HG03159 (cell line): ENCODE results near the gene GFRAL.
"Not testable (repeated sequence)": the region's sequence is repeated elsewhere in the genome, so short reads cannot be mapped to it uniquely, and the experiment has no call there.

Source experiments
- ATAC-seq: cut with Tn5 transposase; IDR thresholded peaks from one replicate; pipeline ENCODE4 v1.9.1; 2021; ENCODE audit warnings: mild to moderate bottlenecking, moderate library complexity; ENCODE audit not compliant: unreplicated experiment

Gene GFRAL

GRCh38 chr6:55327169-55327568 is at the start of gene GFRAL:
GFRAL (plus strand) TSS chr6:55327469; CDS start chr6:55327555, 86 bp downstream.
- no peak for ATAC-seq

DNA sequence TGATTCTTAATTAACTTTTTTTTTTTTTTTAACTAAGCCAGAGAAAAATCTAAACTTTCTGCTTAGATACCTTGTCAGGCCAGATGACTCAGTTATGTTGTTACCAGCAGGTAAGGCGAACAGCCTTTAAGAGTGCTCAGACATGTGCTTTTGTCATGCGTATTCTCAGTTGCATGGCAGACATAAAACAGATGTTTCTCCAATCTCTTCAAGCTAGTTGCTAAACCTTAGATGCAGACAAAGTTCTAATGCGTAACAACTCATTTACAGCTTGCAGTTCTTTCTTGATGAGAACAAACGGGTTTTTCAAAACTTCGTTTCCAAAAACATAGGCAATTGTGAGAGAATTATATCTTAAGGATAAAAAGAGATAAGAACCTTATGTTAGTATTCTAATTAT is 49.6 kb upstream of the GFRAL start:
- ATAC-seq = no peak

DNA sequence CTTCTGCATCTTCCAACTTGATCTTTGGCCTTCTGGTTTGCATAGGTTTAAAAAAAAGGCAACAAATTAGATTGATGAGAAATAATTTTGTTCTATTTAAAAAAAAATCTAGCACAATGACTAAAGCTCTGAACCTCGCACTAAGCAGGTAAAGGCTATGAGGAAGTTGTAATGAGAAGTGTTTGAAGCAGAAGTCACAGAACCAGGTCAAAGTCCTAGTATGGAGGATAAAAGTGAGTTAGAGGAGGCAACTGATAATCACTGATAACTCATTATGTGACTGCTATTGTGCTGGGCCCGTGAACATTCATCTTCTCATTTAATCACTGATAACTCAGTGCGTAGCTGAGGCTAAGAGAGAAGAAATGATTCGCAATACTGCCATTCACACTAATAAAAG is 46.1 kb upstream of the GFRAL start:
- ATAC-seq = no peak

- no peak for ATAC-seq
These were observed 45.2 kb upstream of the GFRAL start for GRCh38 chr6:55282115-55282514.

DNA sequence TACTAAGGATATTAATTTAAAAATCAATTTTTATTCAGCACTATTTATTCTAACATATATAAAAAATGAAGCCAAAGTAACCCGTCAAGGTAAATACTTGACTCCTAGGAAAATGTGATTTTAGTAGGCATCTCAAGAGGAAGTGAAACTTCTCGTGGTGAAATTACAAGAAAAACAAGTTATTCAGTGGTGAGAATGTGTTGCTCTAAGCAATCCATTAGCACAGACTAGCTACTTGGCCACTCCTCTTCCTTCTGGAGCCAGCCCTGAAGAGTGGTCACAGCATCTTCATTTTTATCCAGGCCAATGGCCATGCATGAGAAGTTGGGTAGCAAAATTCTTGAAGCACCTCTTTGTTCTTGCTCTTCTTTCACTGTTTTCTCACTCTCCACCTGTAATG is 40.4 kb upstream of the GFRAL start:
- ATAC-seq = peak; percentile 70

DNA sequence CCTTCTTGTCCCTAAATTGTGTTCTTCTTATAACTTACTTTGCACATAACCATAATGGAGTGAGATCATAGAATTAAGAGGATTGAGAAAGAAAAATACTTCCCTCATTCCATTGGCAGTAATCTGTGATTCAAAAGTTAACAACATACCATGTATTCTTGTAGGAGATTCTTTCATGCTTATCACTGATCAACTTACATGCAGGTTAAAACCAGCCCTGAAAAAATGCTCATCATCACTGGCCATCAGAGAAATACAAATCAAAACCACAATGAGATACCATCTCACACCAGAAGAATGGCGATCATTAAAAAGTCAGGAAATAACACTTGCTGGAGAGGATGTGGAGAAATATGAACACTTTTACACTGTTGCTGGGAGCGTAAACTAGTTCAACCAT is 36.5 kb upstream of the GFRAL start:
- ATAC-seq = no peak

GRCh38 chr6:55293116-55293515 is 34.2 kb upstream of the GFRAL start:
- ATAC-seq = no peak

DNA sequence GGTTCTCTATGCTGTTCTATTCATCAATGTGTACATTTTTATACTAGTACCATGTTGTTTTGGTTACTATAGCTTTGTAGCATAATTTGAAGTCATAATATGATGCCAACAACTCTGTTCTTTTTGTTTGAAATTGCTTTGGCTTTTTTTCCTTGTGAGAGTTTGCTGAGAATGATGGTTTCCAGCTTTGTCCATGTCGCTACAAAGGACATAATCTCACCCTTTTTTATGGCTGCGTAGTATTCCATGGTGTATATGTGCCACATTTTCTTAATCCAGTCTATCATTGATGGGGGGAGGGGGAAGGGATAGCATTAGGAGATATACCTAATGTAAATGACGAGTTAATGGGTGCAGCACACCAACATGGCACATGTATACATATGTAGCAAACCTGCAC is 30.1 kb upstream of the GFRAL start:
- not testable (repeated sequence) for ATAC-seq

DNA sequence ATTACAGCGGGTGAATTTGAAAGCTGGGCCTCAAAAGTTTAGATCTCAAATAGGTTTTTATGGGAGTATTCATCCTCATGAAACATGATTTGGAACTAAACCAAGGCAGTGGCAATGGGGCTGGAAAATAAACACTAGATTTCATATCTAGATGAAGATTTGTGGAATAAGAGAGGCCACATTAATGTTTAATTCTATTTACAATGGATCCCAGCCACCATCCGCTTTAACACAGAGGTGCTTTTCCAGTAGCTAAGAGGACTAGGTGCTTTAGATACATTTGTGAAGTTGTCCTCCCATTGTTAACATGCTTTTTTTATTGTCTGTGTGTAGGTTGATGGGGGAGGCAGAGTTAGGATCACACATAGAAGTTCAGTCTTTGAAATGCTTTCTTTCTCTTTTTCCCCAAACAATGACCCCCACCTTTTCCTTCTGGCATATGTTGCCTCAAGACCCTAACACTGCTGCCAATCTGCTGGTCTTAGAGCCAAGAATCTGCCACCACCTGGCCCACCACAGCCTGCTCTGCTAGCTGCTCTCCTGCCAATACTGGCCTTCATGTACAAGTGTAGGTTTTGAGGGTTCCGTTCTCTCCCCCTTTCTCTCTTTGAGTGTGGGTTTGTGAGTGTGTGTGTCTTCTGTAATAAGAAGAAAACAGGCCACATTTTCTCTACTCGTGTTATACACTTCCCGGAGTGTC is 27.8 kb upstream of the GFRAL start:
- ATAC-seq = no peak

- ATAC-seq = no peak
These were observed 22.5 kb upstream of the GFRAL start for GRCh38 chr6:55304747-55305146.

- no peak for ATAC-seq
These were observed 7.1 kb upstream of the GFRAL start for GRCh38 chr6:55319961-55320695.

GRCh38 chr6:55320696-55321086 is 6.6 kb upstream of the GFRAL start:
- no peak for ATAC-seq

- ATAC-seq = no peak
These were observed 49.9 kb downstream of the GFRAL start for GRCh38 chr6:55377150-55377549.

DNA sequence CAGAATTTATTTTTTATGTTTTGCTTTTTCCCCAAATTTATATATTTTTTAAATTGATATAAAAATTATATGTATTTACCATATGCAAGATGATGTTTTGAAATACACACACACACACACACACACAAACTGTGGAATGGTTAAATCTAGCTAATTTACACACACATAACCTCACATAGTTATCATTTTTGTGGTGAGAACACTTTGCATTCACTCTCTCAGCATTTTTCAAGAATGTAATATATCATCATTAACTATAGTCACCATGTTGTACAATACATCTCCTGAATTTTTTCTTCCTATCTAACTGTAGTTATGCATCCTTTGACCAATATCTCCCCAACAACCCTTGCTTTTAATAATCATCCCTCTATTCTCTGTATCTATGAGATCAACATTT is 52.2 kb downstream of the GFRAL start:
- ATAC-seq = no peak

GRCh38 chr6:55379895-55380294 is 52.6 kb downstream of the GFRAL start:
- no peak for ATAC-seq

DNA sequence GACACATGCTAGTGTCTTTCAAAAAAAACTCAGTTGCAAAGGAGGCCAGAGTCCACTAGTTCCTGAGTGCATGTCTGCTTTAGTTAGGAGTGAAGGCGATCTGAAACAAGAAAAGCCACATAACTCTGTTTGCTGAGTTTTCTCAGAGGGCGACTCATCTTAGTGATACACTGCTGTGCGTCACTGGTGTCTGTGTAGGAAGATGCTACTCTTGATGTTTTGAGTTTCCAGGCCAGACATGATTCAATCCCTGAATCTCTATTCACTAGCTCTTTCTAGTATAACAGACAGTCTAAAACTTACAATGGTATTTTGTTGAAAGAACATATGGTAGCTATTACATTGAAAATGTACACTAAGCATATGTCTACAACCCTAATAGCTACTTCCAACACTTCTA is 60.9 kb downstream of the GFRAL start:
- no peak for ATAC-seq

- no peak for ATAC-seq
These were observed 68.6 kb downstream of the GFRAL start for GRCh38 chr6:55395871-55396270.

- no peak for ATAC-seq
These were observed 70.7 kb downstream of the GFRAL start for GRCh38 chr6:55397986-55398385.

DNA sequence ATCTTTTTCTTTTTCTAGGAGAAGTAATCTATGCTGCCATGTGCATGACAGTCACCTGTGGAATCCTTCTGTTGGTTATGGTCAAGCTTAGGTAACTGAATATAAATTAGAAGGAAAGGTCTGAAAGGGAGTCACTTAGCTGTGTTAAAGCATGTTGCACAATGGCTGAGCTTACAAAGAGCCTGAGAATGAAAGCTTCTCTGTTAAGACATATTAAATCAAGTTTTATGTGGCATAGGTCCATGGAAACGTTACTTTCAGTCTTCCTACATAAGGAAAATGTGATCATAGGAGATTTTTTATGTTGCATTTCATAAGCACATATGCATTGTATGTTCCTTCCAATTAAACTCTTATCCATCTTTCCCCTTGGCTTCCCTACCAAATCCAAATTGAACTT is 72.1 kb downstream of the GFRAL start:
- no peak for ATAC-seq

GRCh38 chr6:55405474-55406235 is 78.4 kb downstream of the GFRAL start:
- ATAC-seq = no peak

- ATAC-seq = no peak
These were observed 83.4 kb downstream of the GFRAL start for GRCh38 chr6:55410674-55411073.

GRCh38 chr6:55423933-55424332 is 96.7 kb downstream of the GFRAL start:
- no peak for ATAC-seq
